ENCODE results near the gene SYNDIG1. TPM values are rescaled to one million over a fixed set of nuclear protein-coding genes. Genes with fewer than 3 reads are reported as not detected.

Gene SYNDIG1
- total RNA-seq, 4 donors from 2014 or later = not detected

DNA sequence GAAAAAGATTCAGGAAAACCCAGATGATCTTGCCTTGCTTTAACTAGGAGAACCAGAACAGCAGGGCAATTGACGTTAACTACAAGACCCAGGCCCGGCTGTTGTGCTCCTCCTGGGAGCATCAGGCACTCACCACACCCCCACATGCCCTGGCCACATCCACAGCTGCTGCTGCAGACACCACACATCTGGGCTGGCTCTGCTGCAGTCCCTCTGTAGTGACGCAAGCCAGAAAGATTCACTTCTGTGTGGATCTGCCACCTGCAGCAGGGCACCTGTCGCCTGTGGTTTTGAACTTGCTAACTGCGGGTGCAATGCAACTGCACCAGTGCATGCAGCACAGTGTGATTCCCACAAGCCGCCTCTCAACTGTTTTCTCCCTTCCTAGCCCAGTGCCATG lies 228.8 kb downstream of the SYNDIG1 start:
- 66 to 67% methylated on average over 3 to 6 of the region's 6 CpGs for WGBS, 2 donors
- Histone ChIP-seq H3K27me3 (peaks cover 0 to 3% (median 0%) of the 10 kb centered on the region in 4 donors), H3K27ac (no peak overlapping the region), H3K36me3 (no peaks in the 10 kb centered on the region), H3K4me1 (peaks cover 0 to 14% (median 0%) of the 10 kb centered on the region in 3 donors), H3K4me3 (no peak overlapping the region), H3K9me3 (no peaks in the 10 kb centered on the region)
- intact Hi-C loops (cut with DNase I) = no loop called here
- DNase-seq = no peak
- TF ChIP-seq, protein P1, sequence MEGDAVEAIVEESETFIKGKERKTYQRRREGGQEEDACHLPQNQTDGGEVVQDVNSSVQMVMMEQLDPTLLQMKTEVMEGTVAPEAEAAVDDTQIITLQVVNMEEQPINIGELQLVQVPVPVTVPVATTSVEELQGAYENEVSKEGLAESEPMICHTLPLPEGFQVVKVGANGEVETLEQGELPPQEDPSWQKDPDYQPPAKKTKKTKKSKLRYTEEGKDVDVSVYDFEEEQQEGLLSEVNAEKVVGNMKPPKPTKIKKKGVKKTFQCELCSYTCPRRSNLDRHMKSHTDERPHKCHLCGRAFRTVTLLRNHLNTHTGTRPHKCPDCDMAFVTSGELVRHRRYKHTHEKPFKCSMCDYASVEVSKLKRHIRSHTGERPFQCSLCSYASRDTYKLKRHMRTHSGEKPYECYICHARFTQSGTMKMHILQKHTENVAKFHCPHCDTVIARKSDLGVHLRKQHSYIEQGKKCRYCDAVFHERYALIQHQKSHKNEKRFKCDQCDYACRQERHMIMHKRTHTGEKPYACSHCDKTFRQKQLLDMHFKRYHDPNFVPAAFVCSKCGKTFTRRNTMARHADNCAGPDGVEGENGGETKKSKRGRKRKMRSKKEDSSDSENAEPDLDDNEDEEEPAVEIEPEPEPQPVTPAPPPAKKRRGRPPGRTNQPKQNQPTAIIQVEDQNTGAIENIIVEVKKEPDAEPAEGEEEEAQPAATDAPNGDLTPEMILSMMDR (IDR thresholded peaks at IDR 0.05) = no peak
- no peak for TF ChIP-seq POLR2A (IDR thresholded peaks at IDR 0.05)

DNA sequence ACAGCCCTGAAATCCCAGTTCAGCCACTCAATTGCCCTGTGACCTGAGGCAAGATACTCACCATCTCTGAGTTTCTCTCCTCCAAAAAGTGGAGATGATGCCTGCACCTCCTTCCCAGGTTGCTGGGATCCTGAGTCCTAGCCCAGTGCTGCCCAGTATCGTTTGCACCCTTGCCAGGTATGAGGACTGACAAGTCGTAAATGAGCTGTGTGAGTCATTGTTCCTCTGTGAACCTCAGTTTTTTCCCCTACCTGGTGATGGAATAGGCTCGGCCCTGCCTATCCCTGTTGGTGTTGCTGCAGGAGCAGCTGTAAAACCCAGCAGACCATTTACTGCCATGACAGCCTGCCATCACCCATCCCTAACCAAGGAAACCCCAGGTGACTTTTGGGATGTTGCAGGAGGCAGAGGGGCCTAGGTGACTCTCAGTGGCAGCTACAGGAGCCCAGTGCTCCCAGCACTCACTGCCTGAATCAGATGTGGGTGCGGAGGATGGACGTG lies 229.3 kb downstream of the SYNDIG1 start:
- no peak overlapping the region for H3K27ac ChIP-seq
- 63% methylated on average over 4 to 5 of the region's 5 CpGs for WGBS, 2 donors
- H3K27me3 ChIP-seq = peaks cover 0 to 3% (median 0%) of the 10 kb centered on the region in 4 donors
- peaks cover 0 to 14% (median 0%) of the 10 kb centered on the region in 3 donors for H3K4me1 ChIP-seq
- H3K9me3 ChIP-seq = no peaks in the 10 kb centered on the region
- intact Hi-C loops (cut with DNase I) = no loop called here
- DNase-seq = no peak
- H3K4me3 ChIP-seq = no peak overlapping the region
- TF ChIP-seq, protein P1 (IDR thresholded peaks at IDR 0.05) = no peak
- TF ChIP-seq POLR2A (IDR thresholded peaks at IDR 0.05) = no peak
- no peaks in the 10 kb centered on the region for H3K36me3 ChIP-seq

DNA sequence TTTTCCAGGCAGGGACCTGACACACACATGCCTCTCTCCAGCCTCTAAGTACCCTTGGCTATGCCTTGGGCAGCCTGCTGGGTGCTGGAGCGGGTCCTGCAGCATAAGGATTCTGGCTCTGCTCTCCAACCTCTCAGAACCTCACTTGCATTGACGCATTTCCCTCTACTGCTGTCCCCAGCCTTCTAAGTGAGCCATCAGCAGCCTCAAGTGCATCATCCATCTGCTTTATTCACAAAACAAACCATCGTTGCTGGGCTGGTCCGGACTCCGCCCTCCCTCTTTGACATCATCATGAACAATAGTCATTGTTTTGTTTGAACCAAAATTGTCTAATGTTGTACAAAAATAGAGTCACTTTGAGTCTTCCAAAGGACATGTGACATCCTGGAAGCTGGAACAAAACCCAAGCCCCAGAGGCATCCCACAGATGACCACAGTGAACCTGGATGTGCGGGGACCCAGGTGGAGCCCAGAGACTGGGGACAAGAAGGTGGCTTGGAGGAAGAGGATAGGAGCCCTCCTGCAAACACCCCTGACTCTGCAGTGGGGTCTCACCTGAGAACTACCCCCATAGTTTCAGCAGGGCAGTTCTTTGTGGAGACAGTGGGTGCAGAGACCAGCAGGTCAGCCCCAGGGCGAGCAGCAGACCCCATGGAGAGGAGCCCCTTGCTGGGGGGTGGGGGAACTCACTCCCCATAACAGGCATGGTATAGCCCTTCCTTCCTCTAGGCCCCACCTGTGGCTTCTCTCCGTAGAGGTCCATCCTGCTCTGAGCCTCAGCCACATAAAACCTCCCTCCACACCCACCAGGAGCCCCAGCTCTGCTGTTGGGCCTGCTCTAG lies 230.1 kb downstream of the SYNDIG1 start:
- Histone ChIP-seq H3K4me3 (no peak overlapping the region), H3K27ac (no peak overlapping the region), H3K9me3 (no peaks in the 10 kb centered on the region), H3K27me3 (peaks cover 0 to 3% (median 0%) of the 10 kb centered on the region in 4 donors), H3K4me1 (peaks cover 0 to 8% (median 0%) of the 10 kb centered on the region in 3 donors), H3K36me3 (no peaks in the 10 kb centered on the region)
- DNase-seq = no peak
- TF ChIP-seq, protein P1 (IDR thresholded peaks at IDR 0.05) = no peak
- TF ChIP-seq POLR2A (IDR thresholded peaks at IDR 0.05) = no peak
- intact Hi-C loops (cut with DNase I) = no loop called here
- WGBS, 2 donors = 75 to 80% methylated on average over 7 of the region's 8 CpGs

DNA sequence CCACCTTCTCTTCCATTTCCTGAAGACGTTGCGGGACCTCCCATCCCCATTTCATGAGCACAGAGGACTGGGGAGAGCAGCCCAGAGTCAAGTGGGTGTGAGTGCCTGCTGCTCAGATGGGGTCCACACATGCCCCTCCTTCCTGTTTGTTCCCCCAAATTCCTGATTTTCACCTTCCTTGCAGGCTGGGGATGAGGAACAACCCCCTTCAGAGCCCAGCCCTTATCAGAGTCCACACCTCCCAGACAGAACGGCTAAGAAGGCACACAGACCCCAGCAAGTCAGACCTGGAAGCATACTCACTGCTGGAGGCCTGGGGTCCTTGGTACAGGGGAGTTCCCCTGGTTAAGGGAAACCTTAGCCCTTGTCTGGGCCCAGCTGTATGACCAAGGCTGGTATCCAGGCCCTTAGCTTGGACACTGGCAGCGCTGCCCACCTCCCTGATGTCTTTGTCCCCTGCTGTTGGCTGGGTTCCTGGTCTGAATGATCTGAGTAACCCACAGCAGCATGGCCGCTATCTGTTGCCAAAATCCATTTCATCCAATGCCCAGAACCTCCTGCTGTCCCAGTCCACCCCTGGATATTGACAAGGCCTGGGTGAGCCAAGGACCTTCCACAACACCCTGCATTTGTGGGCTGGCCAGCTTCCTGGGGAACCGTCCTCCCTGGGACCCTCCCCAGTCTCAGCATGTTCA lies 230.9 kb downstream of the SYNDIG1 start:
- 70 to 79% methylated on average over 2 to 5 of the region's 6 CpGs for WGBS, 2 donors
- Histone ChIP-seq H3K4me1 (peaks cover 0 to under 1% (median 0%) of the 10 kb centered on the region in 3 donors), H3K4me3 (no peak overlapping the region), H3K27ac (no peak overlapping the region), H3K36me3 (no peaks in the 10 kb centered on the region), H3K9me3 (no peaks in the 10 kb centered on the region), H3K27me3 (peaks cover 0 to 3% (median 0%) of the 10 kb centered on the region in 4 donors)
- no peak for TF ChIP-seq POLR2A (IDR thresholded peaks at IDR 0.05)
- TF ChIP-seq, protein P1 (IDR thresholded peaks at IDR 0.05) = no peak
- no peak for DNase-seq
- intact Hi-C loops (cut with DNase I) = no loop called here

DNA sequence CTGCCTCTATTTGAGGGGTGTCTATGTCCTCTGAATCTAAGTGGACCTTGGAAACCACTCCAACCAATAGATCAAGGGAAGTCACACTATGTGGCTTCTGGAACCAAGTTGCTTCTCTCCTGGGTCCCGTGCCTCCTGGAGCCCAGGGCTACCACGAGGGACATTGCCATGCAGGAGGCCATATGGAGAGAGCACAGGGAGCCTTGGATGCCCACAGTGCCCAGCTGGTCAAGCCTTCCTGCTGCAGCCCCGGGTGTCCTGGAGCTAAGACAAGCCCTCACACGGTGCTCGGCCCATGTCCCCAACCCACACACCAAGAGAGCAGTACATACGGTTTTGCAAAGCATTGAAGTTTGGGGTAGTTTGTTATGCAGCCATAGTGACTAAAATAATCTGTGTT lies 231.6 kb downstream of the SYNDIG1 start:
- no peak for DNase-seq
- 53 to 78% methylated on average over 1 to 4 of the region's 6 CpGs for WGBS, 2 donors
- H3K36me3 ChIP-seq = no peaks in the 10 kb centered on the region
- peaks cover 0 to 3% (median 0%) of the 10 kb centered on the region in 4 donors for H3K27me3 ChIP-seq
- no peaks in the 10 kb centered on the region for H3K4me1 ChIP-seq
- H3K9me3 ChIP-seq = no peaks in the 10 kb centered on the region
- no peak overlapping the region for H3K27ac ChIP-seq
- no peak overlapping the region for H3K4me3 ChIP-seq
- TF ChIP-seq POLR2A (IDR thresholded peaks at IDR 0.05) = no peak
- TF ChIP-seq, protein P1 (IDR thresholded peaks at IDR 0.05) = no peak
- intact Hi-C loops (cut with DNase I) = no loop called here
